Uterus (tissue), 2 donors: Measurements from ENCODE around the gene ANP32B.
"Not testable (repeated sequence)": the region's sequence is repeated elsewhere in the genome, so short reads cannot be mapped to it uniquely, and the experiment has no call there.

Source experiments
- POLR2A ChIP-seq, 2 donors: fragments of 450-650 bp; IDR thresholded peaks; one replicate each; pipeline ENCODE4 v1.6.1; 2016; ENCODE audit warnings: antibody characterized with exemption in 2 of 2, mild to moderate bottlenecking in 1 of 2, moderate library complexity in 1 of 2
- TF ChIP-seq, protein P1 (sequence below), 4 experiments: fragments of 200-600 bp in 2 of 4; fragments of 450-650 bp in 2 of 4; sonication (generic) in 2 of 4; IDR thresholded peaks; one replicate each; pipeline ENCODE4 v1.5.1; 2016 to 2019; ENCODE audit warnings: antibody characterized with exemption in 4 of 4, mild to moderate bottlenecking in 2 of 4, moderate library complexity in 1 of 4

DNA sequence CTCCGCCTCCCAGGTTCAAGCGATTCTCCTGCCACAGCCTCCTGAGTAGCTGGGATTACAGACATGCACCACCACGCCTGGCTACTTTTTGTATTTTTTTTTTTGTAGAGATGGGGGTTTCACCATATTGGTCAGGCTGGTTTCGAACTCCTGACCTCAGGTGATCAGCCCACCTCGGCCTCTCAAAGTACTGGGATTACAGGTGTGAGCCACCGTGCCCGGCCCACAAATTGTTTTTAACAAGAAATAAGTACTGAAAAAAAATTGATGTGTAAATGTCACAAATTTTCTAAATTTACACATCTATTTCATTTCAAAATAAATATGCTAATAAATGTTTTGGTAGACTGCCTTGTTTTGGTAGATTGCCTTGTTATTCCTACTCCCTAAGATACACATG lies 13.5 kb downstream of the ANP32B start:
- TF ChIP-seq, protein P1, sequence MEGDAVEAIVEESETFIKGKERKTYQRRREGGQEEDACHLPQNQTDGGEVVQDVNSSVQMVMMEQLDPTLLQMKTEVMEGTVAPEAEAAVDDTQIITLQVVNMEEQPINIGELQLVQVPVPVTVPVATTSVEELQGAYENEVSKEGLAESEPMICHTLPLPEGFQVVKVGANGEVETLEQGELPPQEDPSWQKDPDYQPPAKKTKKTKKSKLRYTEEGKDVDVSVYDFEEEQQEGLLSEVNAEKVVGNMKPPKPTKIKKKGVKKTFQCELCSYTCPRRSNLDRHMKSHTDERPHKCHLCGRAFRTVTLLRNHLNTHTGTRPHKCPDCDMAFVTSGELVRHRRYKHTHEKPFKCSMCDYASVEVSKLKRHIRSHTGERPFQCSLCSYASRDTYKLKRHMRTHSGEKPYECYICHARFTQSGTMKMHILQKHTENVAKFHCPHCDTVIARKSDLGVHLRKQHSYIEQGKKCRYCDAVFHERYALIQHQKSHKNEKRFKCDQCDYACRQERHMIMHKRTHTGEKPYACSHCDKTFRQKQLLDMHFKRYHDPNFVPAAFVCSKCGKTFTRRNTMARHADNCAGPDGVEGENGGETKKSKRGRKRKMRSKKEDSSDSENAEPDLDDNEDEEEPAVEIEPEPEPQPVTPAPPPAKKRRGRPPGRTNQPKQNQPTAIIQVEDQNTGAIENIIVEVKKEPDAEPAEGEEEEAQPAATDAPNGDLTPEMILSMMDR (IDR thresholded peaks at IDR 0.05) = not testable (repeated sequence)
- not testable (repeated sequence) for TF ChIP-seq POLR2A (IDR thresholded peaks at IDR 0.05)
